ENCODE data around the gene AGMO.
A peak's percentile ranks its signal among the peaks of the same experiment; 100 is the strongest.

Gene AGMO

GRCh38 chr7:15219758-15220157 is 342.1 kb downstream of the AGMO start:
- in situ Hi-C loops (cut with HindIII; ENCODE audit: low pct_ligation_motif_present, low pct_unique_long_range_greater_than_20kb, low sequenced_read_pairs), result no loop called here
- DNase-seq, result no peak

- DNase-seq, result no peak
- in situ Hi-C loops (cut with HindIII; ENCODE audit: low pct_ligation_motif_present, low pct_unique_long_range_greater_than_20kb, low sequenced_read_pairs), result no loop called here
These were observed 343.6 kb downstream of the AGMO start for GRCh38 chr7:15218261-15218660.

- in situ Hi-C loops (cut with HindIII; ENCODE audit: low pct_ligation_motif_present, low pct_unique_long_range_greater_than_20kb, low sequenced_read_pairs), result no loop called here
These were observed 346.2 kb downstream of the AGMO start for GRCh38 chr7:15215616-15216015.

DNA sequence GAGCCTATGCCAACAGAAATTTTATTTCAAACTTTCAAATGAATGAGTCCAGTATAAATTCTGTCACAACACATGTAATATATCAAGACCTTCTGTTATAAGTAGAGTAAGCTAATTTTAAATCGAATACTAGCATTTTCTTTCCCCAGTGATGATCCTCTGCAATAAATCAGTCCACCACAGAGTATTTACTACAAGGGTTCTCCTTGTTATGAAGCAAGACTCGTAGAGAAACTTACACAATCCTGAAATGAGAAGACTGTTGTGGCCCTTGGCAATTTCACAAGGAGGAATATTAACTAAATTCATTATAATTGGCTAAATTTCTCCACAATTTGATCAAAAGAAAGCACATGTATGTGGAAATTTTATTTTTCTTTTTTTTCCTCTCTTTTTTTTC is 346.8 kb downstream of the AGMO start:
- no peak for DNase-seq
- in situ Hi-C loops (cut with HindIII; ENCODE audit: low pct_ligation_motif_present, low pct_unique_long_range_greater_than_20kb, low sequenced_read_pairs), result no loop called here

More at GRCh38 chr7:15215616-15216015, 346.2 kb downstream of the AGMO start:
- DNase-seq, result no peak

DNA sequence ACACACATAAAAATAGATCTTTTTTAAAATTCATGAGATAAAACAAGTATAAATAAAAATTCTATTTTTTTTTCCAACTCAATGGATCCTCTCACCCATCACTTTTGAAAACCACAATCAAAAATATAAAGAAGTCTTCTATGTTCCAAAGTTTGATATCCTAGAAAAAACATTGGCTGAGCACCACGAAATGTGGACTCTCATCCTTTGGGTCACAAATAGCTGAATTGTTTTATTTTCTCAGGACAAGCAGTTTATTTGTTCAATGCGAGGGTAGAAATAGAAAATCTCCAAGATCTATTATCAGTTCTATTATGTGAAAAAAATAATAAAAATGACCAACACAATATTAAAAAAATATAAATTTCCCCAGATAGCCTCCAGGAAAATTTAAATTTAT is 348.7 kb downstream of the AGMO start:
- in situ Hi-C loops (cut with HindIII; ENCODE audit: low pct_ligation_motif_present, low pct_unique_long_range_greater_than_20kb, low sequenced_read_pairs), result no loop called here
- no peak for DNase-seq

GRCh38 chr7:15209429-15209828 is 352.4 kb downstream of the AGMO start:
- in situ Hi-C loops (cut with HindIII; ENCODE audit: low pct_ligation_motif_present, low pct_unique_long_range_greater_than_20kb, low sequenced_read_pairs), result no loop called here
- no peak for DNase-seq

- in situ Hi-C loops (cut with HindIII; ENCODE audit: low pct_ligation_motif_present, low pct_unique_long_range_greater_than_20kb, low sequenced_read_pairs), result no loop called here
- DNase-seq, result no peak
These were observed 357.4 kb downstream of the AGMO start for GRCh38 chr7:15204421-15204820.

DNA sequence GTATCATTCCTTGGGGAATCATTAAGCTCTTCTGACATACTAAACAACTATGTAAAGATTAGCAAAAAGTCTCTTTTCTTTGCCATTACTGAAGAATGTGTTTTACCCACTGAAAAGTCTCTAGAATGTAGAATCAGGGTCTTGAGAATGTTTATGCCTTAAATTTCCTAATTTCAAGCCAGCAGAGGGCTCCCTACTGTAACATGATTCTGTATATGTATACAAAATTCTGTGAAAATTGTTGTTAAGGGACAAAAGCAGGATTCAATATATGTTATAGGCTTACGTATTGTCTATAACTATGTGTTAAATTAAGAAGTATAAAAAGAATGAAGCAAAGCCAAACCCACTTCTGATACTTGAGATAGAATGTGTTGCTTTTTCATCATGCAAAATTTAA is 362.3 kb downstream of the AGMO start:
- peak; percentile 41 for DNase-seq
- in situ Hi-C loops (cut with HindIII; ENCODE audit: low pct_ligation_motif_present, low pct_unique_long_range_greater_than_20kb, low sequenced_read_pairs), result no loop called here

GRCh38 chr7:15197042-15197977 is 364.5 kb downstream of the AGMO start:
- in situ Hi-C loops (cut with HindIII; ENCODE audit: low pct_ligation_motif_present, low pct_unique_long_range_greater_than_20kb, low sequenced_read_pairs), result no loop called here
- no peak for DNase-seq

- no peak for DNase-seq
These were observed 383.8 kb downstream of the AGMO start for GRCh38 chr7:15178065-15178464.

DNA sequence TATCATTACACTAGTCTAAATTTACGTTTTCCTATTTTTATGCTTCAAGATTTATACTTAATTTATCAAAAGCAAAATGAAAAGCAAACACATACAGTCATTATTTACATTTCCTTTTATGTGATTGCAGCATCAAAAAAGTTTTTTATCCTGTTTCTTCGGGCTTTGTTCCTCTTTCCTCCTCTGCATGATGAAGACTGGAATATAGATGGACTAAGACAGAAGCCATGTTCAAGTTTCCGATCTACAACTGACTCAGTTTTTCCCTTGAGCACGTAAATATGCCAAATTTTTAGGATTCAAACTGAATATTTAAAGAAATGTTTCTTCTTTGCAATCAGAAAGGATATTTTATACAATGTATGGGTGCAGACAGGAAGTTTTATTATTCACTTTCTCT is 385.7 kb downstream of the AGMO start:
- in situ Hi-C loops (cut with HindIII; ENCODE audit: low pct_ligation_motif_present, low pct_unique_long_range_greater_than_20kb, low sequenced_read_pairs), result no loop called here
- no peak for DNase-seq

More at GRCh38 chr7:15178065-15178464, 383.8 kb downstream of the AGMO start:
- in situ Hi-C loops (cut with HindIII; ENCODE audit: low pct_ligation_motif_present, low pct_unique_long_range_greater_than_20kb, low sequenced_read_pairs), result no loop called here

GRCh38 chr7:15175152-15175551 is 386.7 kb downstream of the AGMO start:
- in situ Hi-C loops (cut with HindIII; ENCODE audit: low pct_ligation_motif_present, low pct_unique_long_range_greater_than_20kb, low sequenced_read_pairs), result no loop called here
- no peak for DNase-seq

DNA sequence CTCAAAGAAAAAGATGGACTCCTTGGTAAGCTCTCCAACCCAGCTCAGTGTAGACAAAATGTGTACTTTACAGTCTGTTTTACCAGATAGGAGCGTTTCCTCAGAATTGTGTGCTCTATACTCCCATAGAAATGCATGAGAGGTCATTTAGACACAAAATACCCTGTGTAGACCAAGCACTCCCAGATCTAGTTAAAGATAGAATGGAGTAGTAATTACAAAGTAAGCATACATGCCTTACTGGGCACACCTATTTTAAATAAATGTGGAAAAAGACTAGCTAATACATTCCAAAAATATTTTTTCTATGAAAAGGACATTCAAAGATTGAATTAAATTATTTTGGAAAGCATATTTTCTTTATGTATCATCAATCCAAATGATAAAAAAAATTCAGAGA is 387.3 kb downstream of the AGMO start:
- no peak for DNase-seq
- in situ Hi-C loops (cut with HindIII; ENCODE audit: low pct_ligation_motif_present, low pct_unique_long_range_greater_than_20kb, low sequenced_read_pairs), result no loop called here

DNA sequence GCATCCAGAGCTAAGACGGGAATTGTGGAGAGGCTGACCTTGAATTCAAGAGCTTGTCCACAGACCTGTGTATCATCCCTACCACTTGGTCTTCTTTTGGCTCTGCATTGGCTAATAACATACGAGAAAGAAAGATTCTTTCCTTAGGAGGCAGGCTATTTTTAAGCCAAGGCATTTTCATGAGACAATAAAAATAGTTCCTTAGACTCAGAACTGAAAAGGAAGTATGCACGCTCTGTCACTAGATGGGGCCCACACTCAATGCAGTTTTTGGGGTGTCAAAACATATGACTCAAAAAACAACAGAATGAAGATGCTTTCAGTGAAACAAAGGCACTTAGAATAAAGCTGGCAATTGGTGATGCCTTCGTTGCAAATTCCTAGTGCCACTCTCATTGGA is 393.3 kb downstream of the AGMO start:
- in situ Hi-C loops (cut with HindIII; ENCODE audit: low pct_ligation_motif_present, low pct_unique_long_range_greater_than_20kb, low sequenced_read_pairs), result no loop called here
- DNase-seq, result no peak

- in situ Hi-C loops (cut with HindIII; ENCODE audit: low pct_ligation_motif_present, low pct_unique_long_range_greater_than_20kb, low sequenced_read_pairs), result no loop called here
- DNase-seq, result no peak
These were observed 393.9 kb downstream of the AGMO start for GRCh38 chr7:15167912-15168311.

- no peak for DNase-seq
- in situ Hi-C loops (cut with HindIII; ENCODE audit: low pct_ligation_motif_present, low pct_unique_long_range_greater_than_20kb, low sequenced_read_pairs), result no loop called here
These were observed 395.2 kb downstream of the AGMO start for GRCh38 chr7:15166620-15167019.

DNA sequence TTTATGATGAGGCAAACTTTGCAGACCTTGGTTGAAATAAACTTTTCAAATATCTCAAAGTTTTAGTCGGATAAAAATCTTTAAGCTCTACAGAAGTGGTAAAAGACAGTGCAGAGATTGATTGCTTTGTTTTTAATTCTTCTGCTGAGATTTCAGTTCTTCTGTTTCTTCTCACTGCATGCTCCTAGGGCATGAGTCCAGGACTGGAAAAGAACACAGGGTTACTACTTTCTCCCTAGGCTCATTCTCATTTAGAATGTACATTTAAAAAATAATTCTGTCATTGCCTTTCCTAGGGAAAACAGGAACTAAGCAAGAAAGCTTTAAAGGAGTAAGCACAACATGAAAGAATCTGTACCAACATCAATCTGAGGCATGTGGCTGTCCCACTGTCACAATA is 402.6 kb downstream of the AGMO start:
- in situ Hi-C loops (cut with HindIII; ENCODE audit: low pct_ligation_motif_present, low pct_unique_long_range_greater_than_20kb, low sequenced_read_pairs), result no loop called here
- no peak for DNase-seq

DNA sequence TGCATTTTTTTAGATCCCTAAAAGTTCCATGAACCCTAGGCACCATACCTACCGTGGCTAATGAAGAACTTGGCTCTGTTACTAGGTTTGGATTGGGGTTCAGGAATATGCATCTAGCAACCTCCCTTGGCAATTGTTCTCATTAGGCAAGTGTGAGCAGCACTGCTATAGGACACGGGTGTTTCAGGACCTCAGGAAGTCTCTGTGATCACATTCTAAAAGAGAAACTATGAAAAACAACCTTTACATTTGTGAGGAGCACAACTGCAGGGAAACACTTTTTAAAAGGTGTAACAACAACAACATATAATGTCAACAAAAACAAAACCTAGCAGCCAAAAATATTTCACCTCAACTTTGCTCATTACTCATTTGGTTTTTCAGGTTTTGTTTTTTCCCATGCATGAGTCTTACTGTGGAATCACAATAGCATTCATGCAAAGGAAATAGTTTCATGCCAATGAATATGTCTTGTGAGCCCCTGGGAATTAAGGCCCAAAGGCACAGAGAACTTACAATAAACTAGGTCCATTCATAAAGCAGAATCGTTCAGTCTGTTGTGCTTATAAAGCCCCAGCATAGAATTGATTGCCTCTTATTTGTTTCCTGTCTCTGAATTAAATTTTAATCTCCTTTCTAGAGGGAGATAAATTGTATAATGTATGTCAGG is 403.5 kb downstream of the AGMO start:
- no peak for DNase-seq
- in situ Hi-C loops (cut with HindIII; ENCODE audit: low pct_ligation_motif_present, low pct_unique_long_range_greater_than_20kb, low sequenced_read_pairs), result no loop called here
